ENCODE data around the gene GFPT2.

DNA sequence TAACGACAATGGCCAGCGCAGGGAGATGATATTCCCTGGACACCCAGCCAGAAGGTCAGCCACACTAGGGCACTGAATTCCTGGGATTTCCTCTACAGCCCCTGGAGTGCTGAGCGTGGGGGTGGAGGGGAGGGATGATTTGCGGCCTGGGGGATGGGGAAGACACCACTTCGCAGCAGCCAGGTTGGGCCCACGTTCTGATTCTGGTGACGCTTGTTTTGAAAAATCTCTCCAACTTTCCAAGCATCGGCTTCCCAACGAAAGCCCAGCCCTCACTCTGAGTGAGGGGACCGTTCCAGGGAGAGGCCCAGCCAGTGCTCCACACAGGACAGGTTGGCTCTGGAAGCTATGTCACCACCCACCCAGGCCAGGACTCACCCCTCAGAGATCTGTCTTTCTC lies 5.4 kb downstream of the GFPT2 start:
- no peak for TF ChIP-seq POLR2AphosphoS5 (IDR thresholded peaks at IDR 0.05; ENCODE audit: borderline replicate concordance, low read depth, low read length)
- no peak for TF ChIP-seq EZH2 (IDR thresholded peaks at IDR 0.05)

Measured in SK-N-MC (cell line).